Keratinocyte (primary cell): ENCODE data around the gene DDX6. TPM values are rescaled to one million over a fixed set of nuclear protein-coding genes. Genes with fewer than 3 reads are reported as not detected.

Source experiments
- DNase-seq: peaks from one replicate; pipeline ENCODE4 v3.0.0-alpha.2; 2011; ENCODE audit warnings: low read depth, missing footprints, low spot score
- FAIRE-seq: peaks from 2 replicates; lab custom pipeline; 2011; peaks lifted over from hg19 to GRCh38; lab: Jason Lieb, UNC
- H2AFZ ChIP-seq: 2 replicates; pipeline ENCODE4 v1.6.0; 2012; ENCODE audit warnings: low read length, control low read depth, inconsistent platforms; ENCODE audit not compliant: control insufficient read depth
- H3K27ac ChIP-seq: 2 replicates; pipeline ENCODE4 v1.5.1; 2011; ENCODE audit warnings: low read length; ENCODE audit not compliant: control insufficient read depth, insufficient read depth
- H3K27me3 ChIP-seq: 3 replicates; pipeline ENCODE4 v1.6.0; 2011; ENCODE audit warnings: low read length; ENCODE audit not compliant: control insufficient read depth, insufficient read depth; ENCODE audit errors: extremely low read depth
- H3K36me3 ChIP-seq, 2 experiments: 2 replicates in 1 of 2; 3 replicates in 1 of 2; pipeline ENCODE4 v1.5.1; 2011; ENCODE audit warnings: low read length in 2 of 2, mild to moderate bottlenecking in 1 of 2; ENCODE audit not compliant: control insufficient read depth in 2 of 2, insufficient read depth in 2 of 2; ENCODE audit errors: extremely low read depth in 1 of 2
- H3K4me1 ChIP-seq: 3 replicates; pipeline ENCODE4 v1.5.1; 2011; ENCODE audit warnings: low read length; ENCODE audit not compliant: control insufficient read depth, insufficient read depth; ENCODE audit errors: extremely low read depth
- H3K4me2 ChIP-seq: 3 replicates; pipeline ENCODE4 v1.6.0; 2011; ENCODE audit warnings: low read depth, low read length; ENCODE audit not compliant: control insufficient read depth, insufficient read depth; ENCODE audit errors: extremely low read depth
- H3K4me3 ChIP-seq, 3 experiments: fragments of 200-600 bp in 1 of 3; sonication (generic) in 1 of 3; 2 replicates in 2 of 3; 3 replicates in 1 of 3; pipeline ENCODE4 v1.5.1; 2011 to 2016; ENCODE audit warnings: low read length in 3 of 3, mild to moderate bottlenecking in 3 of 3, control low read depth in 2 of 3, inconsistent platforms in 1 of 3, low read depth in 1 of 3, mixed read lengths in 1 of 3, mixed run types in 1 of 3, moderate library complexity in 1 of 3; ENCODE audit not compliant: control insufficient read depth in 2 of 3, insufficient read depth in 2 of 3; ENCODE audit errors: extremely low read depth in 1 of 3
- H3K79me2 ChIP-seq: 2 replicates; pipeline ENCODE4 v1.6.0; 2012; ENCODE audit warnings: low read length; ENCODE audit not compliant: control insufficient read depth, insufficient read depth
- H3K9ac ChIP-seq: 3 replicates; pipeline ENCODE4 v1.6.0; 2011; ENCODE audit warnings: low read length; ENCODE audit not compliant: control insufficient read depth, insufficient read depth; ENCODE audit errors: extremely low read depth
- H3K9me1 ChIP-seq: 3 replicates; pipeline ENCODE4 v1.6.0; 2011; ENCODE audit warnings: low read length; ENCODE audit not compliant: control insufficient read depth, insufficient read depth; ENCODE audit errors: extremely low read depth
- H3K9me3 ChIP-seq: 2 replicates; pipeline ENCODE4 v1.5.1; 2012; ENCODE audit warnings: low read depth, low read length; ENCODE audit not compliant: control insufficient read depth
- H4K20me1 ChIP-seq: 3 replicates; pipeline ENCODE4 v1.6.0; 2011; ENCODE audit warnings: low read length; ENCODE audit not compliant: control insufficient read depth, insufficient read depth; ENCODE audit errors: extremely low read depth
- CTCF ChIP-seq, 3 experiments: IDR thresholded peaks in 1 of 3; conservative IDR thresholded peaks in 1 of 3; optimal IDR thresholded peaks in 1 of 3; 2 replicates in 2 of 3; 3 replicates in 1 of 3; pipeline versions ENCODE3 to v1.5.1; 2011; ENCODE audit warnings: low read length in 3 of 3, mild to moderate bottlenecking in 3 of 3, moderate library complexity in 2 of 3, control low read depth in 1 of 3, inconsistent platforms in 1 of 3; ENCODE audit not compliant: insufficient read depth in 2 of 3; ENCODE audit errors: extremely low read depth in 1 of 3
- EZH2 ChIP-seq: IDR thresholded peaks from one replicate; pipeline ENCODE4 v1.6.1; 2012; ENCODE audit warnings: inconsistent platforms, mild to moderate bottlenecking, low read length, moderate library complexity
- dilution Hi-C: fragments of 300-500 bp; cut with MboI; formaldehyde crosslinking; loops from one replicate; pipeline ENCODE4 v1.7.0; 2020; ENCODE audit warnings: low sequenced_read_pairs; ENCODE audit not compliant: extremely low pct_ligation_motif_present
- polyA plus RNA-seq, 5 experiments: library from polyadenylated mRNA; depleted of rRNA in 3 of 5; stranded (reverse) in 3 of 5; stranded (forward) in 1 of 5; unstranded in 1 of 5; fragments of >200 nt; gene quantifications; 1 replicate in 1 of 5; 2 replicates in 3 of 5; 3 replicates in 1 of 5; pipeline versions ENCODE4 v1.2.1 to v1.2.3, GENCODE V29; 2011 to 2012; ENCODE audit warnings: missing spikeins in 2 of 5, low read depth in 1 of 5, low replicate concordance in 1 of 5

DDX6 gene
- polyA plus RNA-seq, 1 donor (not counting 4 experiments of a cell fraction or from before 2014, with no cell fraction given): 58.0 TPM

- dilution Hi-C loops: no loop called here
- no peaks in the 10 kb centered on the region for H3K27me3 ChIP-seq
- no peak overlapping the region for H3K27ac ChIP-seq
- DNase-seq (no peak), FAIRE-seq (no peak)
- H3K9me1 ChIP-seq: no peaks in the 10 kb centered on the region
- no peaks in the 10 kb centered on the region for H3K36me3 ChIP-seq
- H3K9me3 ChIP-seq: no peaks in the 10 kb centered on the region
- no peak overlapping the region for H3K4me3 ChIP-seq
- H3K79me2 ChIP-seq: no peaks in the 10 kb centered on the region
- H3K4me2 ChIP-seq: no peak overlapping the region
- TF ChIP-seq CTCF (optimal IDR thresholded peaks at IDR 0.05 in 1 of 3, IDR thresholded peaks at IDR 0.05 in 1 of 3, conservative IDR thresholded peaks at IDR 0.05 in 1 of 3; ENCODE audit: extremely low read depth in 1 of 3, insufficient read depth in 2 of 3, low read length in 3 of 3): no peak
- no peak for TF ChIP-seq EZH2
- no peak overlapping the region for H3K9ac ChIP-seq
- H2AFZ ChIP-seq: no peak overlapping the region
- H4K20me1 ChIP-seq: no peaks in the 10 kb centered on the region
- no peaks in the 10 kb centered on the region for H3K4me1 ChIP-seq
Observed at GRCh38 chr11:118807800-118808778, 17.1 kb upstream of the DDX6 start.

- Histone ChIP-seq H2AFZ (no peak overlapping the region), H3K79me2 (no peaks in the 10 kb centered on the region), H4K20me1 (no peaks in the 10 kb centered on the region), H3K4me1 (no peaks in the 10 kb centered on the region), H3K27ac (no peak overlapping the region), H3K9ac (no peak overlapping the region), H3K4me2 (no peak overlapping the region), H3K9me1 (no peaks in the 10 kb centered on the region), H3K4me3 (no peak overlapping the region), H3K27me3 (no peaks in the 10 kb centered on the region), H3K36me3 (no peaks in the 10 kb centered on the region), H3K9me3 (no peaks in the 10 kb centered on the region)
- TF ChIP-seq EZH2 (no peak), CTCF (optimal IDR thresholded peaks at IDR 0.05 in 1 of 3, IDR thresholded peaks at IDR 0.05 in 1 of 3, conservative IDR thresholded peaks at IDR 0.05 in 1 of 3; ENCODE audit: extremely low read depth in 1 of 3, insufficient read depth in 2 of 3, low read length in 3 of 3) (no peak)
- FAIRE-seq: no peak
- dilution Hi-C loops: no loop called here
- DNase-seq: no peak
Observed at GRCh38 chr11:118806400-118806799, 15.4 kb upstream of the DDX6 start.
